ENCODE data around the gene PLPPR3.

The PLPPR3 gene

DNA sequence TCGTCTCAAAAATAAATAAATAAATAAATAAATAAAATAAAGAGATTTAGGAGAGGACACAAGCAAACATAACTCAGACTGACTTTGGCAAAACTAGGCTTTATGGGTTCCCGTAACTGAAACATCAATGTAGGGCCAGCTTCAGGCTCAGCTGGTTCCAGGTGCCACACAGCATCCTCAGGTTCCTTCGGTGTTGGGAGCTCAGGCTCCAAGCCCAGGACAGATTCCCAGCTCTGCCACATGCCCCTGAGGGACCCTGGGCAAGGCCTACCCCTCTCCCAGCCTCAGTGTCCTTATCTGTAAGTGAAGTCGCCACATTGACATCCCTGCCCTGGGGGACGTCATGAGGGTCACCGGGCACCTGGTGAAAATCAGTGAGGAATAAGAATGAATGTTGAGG is 52.1 kb downstream of the PLPPR3 start:
- no peak for DNase-seq

DNA sequence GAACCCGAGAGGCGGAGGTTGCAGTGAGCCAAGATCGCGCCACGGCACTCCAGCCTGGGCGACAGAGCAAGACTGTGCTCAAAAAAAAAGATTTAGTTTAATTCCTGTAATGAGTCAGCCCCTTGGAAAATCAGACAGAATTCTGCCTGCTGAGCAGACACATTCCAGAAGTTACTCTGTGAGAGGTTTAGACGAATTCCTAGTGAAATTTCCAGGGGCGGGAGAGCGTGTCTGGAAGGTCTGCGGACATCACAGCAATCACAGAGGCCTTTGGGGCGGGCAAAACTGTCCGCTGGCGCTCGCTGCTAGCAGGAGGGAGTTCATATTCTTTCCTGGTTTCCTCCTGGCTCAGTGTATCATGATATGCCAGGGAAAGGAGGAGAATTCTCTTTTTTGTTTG is 53.3 kb downstream of the PLPPR3 start:
- DNase-seq = no peak

DNA sequence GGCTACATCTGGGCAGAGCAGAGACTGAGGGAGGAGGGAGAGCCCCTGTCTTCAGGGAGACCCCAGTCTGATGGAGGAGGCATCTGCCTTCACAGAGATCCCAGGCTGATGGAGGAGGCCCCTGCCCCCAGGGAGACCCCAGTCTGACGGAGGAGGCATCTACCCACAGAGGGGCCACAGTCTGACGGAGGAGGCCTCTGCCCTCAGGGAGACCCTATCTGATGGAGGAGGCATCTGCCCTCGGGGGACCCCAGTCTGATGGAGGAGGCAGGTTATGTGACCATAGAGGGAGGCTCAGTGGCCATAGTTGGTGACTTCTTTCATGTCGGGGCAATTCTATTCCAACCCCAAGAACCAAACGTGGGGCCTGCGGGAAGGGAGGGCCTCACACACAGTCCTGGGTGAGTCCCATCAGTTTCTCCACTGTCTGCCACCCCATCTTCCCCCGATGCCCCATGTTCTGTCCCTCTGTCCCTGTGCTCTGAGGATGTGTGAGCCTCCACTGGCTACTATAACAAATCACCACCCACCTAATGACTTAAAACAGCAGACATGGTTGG is 56.5 kb downstream of the PLPPR3 start:
- no peak for DNase-seq

DNA sequence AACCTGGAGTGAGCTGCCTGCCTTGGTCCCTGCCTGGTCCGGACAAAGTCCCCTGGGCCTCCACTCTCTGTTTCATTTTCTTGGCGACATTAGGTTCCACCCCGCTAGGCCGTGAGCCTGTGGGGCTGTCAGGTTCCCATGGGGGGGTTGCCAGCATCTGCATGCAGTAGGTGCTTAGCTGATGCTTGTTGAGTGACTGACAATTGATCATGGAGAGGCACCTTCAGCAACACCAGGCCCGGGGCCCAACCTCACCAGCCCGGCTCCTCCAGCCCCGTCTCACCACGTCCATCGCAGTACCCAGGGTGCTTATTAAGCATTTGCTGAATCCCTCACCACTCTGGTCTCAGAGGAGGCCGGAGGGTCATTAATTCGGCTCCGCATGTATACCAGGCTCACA is 57.5 kb downstream of the PLPPR3 start:
- no peak for DNase-seq

DNA sequence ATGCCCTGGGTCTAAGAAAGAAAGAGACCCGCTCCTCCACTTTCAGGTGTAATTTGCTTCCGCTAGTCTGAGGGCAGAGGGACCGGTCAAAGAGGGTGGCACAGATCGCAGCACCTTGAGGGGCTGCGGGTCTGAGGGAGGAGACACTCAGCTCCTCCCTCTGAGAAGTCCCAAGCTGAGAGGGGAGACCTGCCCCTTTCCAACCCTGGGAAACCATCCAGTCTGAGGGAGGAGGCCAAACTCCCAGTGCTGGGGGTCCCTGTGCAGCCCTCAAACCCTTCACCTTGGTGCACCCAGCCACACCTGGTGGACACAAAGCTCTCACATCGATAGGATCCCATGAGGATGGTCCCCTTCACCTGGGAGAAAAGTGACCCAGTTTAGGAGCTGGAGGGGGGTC is 57.9 kb downstream of the PLPPR3 start:
- DNase-seq = no peak

DNA sequence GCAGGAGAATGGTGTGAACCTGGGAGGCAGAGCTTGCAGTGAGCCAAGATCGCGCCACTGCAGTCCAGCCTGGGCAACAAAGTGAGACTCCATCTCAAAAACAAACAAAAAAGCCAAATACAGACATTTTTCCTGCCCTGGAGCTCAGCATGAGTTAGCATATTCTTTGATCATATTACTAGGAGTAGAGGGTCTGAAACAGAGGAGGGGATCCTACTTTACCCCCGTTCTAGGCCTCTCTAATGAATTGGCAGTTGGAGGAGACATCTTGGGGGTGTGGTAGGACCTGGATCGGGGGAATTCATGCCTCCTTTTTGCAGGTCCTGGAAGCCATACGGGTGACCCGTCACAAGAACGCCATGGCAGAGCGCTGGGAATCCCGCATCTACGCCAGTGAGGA is 58.6 kb downstream of the PLPPR3 start:
- no peak for DNase-seq
